Stimulated activated CD8-positive, alpha-beta memory T cell treated with anti-CD3 and anti-CD28 coated beads, Interleukin-12 subunit alpha, Interleukin-12 subunit beta, amount 100 ng/mL, for 4 hours (primary cell): ENCODE results near the gene CDH4.
"Not testable (repeated sequence)": the region's sequence is repeated elsewhere in the genome, so short reads cannot be mapped to it uniquely, and the experiment has no call there.

Experiments
- DNase-seq: peaks from one replicate; pipeline ENCODE4 v3.0.0-alpha.2; 2020; ENCODE audit warnings: low read depth

Gene CDH4

DNA sequence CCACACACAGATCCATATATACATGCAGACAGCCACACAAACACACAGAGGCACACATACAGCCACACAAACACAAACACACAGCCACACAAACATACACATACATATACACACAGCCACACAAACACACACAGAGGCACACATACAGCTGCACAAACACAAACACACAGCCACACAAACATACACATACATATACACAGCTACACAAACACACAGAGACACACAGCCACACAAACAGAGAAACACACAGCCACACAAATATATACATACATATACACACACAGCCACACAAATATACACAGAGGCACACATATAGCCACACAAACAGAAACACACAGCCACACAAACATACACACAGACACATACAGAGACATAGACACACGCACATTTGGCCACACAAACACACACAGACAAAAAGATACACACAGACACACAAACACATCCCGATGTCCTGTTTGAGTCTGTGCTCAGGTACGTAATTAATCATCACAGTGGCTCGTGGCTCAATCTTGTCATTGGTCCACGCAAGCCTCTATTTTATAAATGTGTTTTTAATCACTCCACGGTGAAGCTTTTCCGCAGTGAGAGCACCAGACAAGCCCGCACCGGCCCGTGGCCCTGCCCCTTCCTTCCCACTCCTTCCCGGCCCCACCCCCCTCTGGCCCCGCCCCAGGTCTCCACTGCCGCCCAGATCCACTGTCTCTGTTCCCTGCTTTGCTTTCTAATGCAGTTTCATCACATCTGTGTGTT lies 135.3 kb downstream of the CDH4 start:
- DNase-seq = no peak

DNA sequence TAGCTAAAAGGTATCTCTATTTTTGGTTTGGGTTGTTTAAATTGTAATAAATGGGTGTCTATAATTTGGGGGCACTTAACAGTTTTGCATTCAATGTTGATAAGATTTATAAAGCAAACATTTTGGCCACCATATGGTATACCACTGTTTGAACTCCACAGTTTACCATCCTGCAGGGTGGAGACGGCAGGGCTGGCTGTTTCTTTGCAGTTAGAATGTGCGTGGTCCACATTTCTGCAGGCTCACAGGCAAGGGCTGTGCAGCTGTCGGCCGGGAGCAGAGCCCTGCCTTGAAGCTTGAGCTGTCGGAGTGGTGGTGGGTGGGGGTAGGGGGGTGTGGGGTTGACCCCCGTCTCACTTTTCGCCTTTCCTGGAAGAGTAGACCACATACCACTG lies 135.9 kb downstream of the CDH4 start:
- DNase-seq = no peak

DNA sequence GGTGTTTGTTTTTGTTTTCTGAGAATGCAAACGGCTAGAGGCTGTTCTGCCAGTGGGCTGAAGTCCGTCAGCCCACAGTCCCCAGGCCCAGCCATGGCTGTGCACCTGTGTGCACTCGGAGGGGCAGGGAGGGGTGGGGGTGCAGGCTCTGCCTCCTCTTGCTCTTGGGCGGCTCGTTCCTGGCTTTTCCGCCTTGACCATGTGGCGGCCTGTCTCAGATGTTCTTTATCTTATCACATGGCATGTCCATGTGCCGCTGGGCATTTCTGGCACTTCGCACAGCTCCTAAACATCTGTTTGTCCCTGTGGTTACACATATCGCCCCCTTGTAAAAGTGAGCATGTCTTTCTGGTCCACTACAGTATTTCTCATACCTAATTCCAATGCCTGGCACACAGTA lies 137.0 kb downstream of the CDH4 start:
- no peak for DNase-seq

DNA sequence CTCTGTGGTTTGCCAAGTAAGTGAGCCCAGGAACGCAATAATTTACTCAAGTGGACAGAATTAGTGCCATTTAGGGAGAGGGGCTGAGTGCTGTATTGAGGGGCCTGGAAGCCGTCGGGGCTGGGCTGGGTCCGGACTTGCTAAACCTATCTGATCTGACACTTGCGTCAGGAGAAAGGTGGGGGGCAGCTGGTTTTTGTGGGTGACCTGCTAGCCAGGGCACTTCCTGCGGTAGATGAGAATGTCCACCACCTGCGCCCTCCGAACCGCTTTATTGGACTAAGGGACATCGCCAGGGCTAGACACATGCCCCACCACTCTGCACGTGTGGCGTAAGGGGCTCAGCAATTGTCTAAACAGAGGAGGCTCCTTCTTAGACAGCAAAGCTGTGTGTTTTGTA lies 139.1 kb downstream of the CDH4 start:
- DNase-seq = no peak

DNA sequence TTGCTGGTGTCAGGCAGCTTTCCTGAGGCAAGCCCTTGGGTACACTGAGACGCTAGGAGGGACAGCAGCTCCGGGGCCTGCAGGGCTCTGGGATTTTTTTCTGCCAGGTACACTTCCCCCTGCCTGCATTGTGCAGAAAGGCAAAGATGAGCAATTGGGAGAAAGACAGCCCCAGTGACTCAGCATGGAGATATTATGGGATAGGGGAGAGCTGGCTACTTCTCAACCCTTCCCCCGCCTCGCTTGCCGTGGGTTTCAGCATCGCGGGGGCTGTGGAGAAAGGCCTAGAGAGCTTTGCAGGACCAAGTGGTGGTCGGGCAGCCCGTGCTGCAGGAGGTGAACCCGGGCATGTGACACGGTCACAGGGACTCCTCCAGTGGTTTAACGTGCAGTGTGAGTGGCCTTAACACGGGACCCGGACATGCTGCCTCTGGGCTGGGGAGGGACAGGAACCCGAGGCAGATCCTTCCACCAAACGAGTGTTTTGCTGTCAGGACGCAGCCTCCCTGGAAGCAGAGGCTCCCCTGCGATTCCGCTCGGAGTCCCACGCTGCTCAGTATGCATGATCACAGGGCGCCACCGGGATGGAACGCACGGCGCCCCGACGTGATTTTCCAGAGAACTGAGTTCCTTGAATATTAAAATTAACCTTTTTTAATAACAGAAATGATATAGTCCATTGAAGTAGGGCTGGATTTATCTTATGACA lies 139.9 kb downstream of the CDH4 start:
- DNase-seq = no peak

DNA sequence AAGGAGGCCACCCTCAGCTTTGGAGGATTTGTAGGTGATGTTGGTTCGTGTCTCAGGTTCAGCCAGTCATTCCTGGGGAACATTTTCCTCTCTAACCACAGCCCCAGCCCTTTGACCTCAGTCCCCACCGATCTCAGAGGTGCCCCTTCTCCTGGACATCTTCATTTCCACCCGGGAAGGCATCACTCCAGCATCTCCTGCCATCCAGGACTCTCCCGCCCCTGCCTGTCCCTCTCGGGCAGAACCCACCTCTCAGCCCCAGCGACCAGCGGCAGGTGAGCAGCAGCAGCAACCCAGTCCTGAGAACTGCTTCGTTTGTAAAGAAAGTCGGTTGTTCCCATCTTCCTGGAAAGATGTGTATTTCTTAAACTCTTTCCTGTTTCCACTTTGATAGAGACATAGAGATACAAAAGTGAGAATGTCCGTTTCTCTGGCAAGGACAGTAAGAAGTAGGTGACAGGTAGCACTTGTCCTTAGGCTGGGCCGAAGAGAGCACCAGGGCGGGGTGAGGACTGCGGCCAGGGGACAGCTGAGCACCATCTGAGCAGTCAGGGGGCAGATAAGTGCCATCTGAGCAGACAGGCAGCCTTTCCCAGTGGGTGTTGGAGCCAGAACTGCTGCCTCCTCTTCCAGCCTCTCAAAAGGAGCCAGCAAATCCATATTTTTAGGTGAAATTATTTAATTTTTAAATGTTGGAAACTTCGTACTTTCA lies 142.2 kb downstream of the CDH4 start:
- DNase-seq = no peak

DNA sequence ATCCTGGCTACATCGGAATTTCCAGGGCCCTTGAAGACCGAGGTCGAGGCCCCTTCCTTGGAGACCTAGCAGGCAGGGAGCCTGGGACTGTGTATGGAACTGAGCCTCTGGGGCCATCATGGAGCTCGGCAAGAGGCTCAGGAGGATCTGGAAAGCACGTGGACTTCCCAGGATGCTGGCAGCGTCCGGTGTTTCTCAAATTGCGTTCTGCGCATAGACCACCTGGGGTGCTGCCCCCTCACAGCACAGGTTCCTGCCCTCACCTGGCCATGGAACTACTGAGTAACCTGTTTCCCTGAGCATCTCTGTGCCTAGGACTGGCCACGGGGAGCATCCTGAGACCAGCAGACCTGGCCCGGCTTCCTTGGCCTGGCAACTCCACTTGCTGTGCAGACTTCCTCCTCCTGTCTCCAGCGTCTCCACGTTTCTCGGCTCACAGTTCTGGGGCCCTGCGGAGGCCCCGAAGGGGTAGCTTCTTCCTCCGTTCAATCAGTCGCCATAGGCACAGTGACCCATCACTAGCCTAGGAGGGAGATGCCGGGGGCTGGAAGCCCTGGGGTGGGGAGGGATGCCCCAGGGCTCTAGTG lies 144.3 kb downstream of the CDH4 start:
- no peak for DNase-seq

DNA sequence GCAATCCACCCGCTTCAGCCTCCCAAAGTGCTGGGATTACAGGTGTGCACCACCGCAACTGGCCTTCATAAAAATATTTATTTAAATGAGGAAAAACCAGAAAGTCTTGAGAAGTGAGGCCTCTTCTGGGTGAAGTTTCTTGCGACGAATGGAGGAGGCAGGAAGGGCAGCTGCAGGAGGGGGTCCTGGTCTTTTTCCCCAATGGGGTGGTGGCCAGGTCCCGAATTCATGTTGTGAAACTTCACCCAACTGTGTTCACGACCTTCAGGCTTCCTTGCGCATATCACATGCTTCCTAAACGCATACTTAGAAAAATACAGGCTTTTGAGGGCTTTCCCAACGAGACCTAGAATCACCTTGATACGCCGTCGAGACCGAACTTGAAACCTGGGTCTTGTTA lies 145.1 kb downstream of the CDH4 start:
- DNase-seq = no peak

DNA sequence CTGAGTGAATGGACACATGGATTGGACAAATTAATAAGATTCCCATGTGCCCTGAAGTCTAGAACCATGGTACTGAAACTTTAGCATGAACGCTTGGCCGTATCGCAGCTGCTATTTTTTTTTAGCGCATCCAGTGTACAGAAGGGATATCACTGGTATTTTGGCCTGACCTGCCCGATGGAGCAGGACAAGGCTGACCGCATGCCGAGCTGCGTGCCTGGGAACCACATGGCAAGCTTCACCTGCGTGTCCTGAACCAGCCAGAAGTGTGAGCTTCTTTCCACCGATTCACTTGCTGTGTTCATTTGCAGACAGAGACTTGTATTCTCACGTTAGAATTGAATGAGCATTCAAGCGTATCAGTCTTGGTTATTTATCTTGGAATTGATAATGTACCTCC lies 145.7 kb downstream of the CDH4 start:
- no peak for DNase-seq

DNA sequence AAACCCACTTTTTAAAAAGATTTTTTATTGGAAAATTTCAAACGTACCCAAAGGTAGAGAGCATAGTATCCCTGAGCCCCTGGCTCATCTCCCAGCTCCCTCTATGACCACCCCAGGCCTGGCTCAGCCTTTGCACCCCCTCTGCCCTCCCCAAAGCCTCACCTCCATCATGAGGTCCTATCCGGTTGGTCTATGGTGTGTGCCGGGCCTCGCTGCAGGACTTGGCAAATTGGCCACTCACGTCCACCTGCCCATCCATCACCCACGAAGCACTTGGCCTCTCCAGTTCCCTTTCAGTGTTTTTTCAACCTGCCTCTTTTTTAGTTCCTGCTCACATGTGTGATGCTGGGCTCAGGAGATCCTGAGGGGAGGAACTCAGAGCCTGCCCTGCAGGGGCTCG lies 147.4 kb downstream of the CDH4 start:
- DNase-seq = no peak

DNA sequence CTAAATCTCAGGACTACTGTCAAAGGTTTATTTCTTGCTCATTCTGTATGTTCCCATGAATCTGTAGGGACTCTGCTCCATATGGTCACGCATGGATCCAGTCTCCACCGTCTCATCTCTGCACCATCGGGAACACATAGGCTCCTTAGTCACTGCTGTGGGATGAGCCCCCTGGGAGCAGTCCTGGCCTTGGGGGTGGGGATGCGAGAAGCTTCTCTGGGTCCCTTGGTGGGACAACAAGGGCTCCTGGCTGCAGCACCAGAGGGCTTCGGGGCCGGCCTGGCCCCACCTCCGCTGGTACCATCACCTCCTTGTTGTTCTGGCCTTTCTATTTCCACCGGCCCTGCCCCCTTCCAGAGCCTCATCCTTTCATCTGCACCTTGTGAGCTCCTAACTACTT lies 148.4 kb downstream of the CDH4 start:
- no peak for DNase-seq

DNA sequence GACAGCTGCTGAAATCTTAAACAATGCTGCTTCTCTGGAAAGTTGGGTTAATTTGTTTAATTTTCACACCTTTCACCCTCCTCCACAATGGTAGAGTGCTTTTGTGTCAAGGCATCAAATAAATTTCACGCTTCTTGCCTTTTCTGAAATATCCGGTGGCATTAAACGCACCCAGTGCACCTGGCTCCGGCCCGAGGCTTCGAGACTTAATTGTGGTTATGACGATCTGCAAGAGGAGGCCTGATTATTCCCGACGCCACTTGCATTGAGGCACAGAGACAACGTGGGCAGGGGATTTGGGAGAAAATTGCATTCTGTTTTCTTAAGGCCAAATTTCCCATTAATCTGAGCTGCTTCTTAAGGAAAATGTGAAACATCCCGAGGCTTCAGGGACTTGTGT lies 152.2 kb downstream of the CDH4 start:
- DNase-seq = no peak

DNA sequence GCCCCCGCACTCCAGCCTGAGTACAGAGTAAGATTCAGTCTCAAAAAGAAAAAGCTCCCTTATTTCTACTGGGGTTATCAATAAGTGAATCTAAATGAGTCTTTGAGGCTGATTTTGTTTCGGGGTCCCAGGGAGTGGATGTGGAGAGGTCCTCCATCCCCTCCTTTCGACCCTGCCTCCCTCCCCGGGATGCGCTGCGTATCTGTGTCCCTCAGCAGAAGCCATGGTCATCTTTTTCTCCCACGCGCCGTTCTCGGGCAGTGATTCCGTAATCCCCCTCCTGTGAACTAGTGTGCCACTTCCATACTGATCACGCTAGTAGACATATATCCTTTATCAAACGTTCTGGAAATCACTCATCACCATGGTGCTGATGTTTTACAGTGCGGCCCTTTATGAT lies 152.9 kb downstream of the CDH4 start:
- DNase-seq = no peak

DNA sequence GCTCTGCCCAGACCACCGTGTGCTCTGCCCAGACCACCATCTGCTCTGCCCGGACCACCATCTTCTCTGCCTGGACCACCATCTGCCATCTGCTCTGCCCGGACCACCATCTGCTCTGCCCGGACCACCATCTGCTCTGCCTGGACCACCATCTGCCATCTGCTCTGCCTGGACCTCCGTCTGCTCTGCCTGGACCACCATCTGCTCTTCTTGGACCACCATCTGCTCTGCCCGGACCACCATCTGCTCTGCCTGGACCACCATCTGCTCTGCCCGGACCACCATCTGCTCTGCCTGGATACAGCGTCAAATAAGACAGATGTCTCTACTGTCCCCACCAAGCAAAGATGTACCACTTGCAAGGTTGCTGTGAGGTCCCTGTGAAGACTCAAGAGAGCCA lies 154.7 kb downstream of the CDH4 start:
- not testable (repeated sequence) for DNase-seq

DNA sequence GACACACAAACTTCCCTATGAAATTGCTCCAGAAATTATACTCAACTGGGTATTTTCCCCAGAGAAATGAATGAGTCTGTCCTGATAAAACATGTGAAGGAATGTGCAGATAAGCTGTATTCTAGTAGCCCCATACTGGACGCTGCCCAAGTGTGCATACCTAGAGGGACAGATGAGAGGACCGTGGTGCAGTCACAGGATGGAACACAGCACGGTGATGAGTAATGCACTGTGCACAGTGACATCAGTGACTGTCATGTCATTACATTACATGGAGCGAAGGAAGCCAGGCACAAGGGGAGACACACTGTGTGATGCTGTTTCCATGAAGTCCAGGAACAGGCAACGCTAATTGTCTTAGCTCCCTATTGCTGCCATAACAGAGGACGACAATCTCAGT lies 155.5 kb downstream of the CDH4 start:
- DNase-seq = no peak

DNA sequence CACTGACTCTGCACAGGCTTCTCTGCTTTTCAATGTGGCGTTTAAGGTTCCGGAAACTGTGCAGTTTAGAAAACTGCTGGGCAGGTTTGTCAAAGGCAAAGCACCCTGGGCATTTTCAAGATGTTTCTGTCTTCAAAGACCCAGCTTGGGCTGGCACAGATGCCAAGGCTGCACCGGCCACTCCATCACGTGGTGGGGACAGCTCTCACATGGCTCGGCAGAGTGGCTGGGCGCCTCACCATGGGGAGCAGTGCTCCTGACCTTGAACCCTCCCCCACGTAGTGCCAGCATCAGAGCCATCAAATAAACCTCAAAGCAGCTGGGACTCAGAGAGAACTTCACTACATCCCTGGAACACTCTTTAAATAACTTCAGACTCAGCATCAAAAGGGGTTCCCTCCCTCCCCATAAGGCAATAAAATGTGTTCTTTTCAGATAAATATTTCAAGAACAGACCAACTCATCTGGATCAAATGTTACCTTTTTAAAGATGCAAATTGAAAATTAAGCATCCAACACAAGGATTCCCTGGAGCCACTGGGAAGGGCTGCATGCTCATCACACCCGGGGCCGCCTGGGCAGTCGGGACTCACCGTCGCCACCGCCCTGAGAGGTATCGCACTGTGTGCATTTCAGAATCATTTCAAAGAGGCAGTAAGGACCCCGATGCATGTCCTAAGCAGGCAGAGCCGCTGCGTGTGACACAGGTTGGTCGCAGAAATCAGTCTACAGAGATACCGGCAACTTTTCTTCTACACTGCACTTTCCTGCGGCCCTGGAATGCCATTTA lies 157.1 kb downstream of the CDH4 start:
- no peak for DNase-seq

DNA sequence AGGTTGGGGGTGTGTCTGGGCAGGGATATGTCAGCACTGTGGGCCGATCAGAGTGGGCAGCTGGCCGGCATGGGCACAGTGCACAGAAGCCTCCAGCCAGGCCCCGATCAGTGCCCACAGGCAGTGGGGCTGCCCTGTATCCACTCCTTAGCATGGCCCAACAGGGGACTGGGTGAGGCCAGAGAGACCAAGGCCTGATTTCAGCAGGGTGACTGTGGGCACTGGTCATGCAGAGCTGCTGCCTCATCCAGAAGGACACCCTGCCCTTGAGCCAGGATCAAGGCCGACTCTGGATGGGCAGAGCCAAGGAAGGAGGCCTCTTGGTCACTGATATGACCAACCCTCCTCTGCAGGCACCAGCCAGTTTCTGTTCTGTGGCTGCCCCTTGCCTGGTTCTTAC lies 159.7 kb downstream of the CDH4 start:
- no peak for DNase-seq

DNA sequence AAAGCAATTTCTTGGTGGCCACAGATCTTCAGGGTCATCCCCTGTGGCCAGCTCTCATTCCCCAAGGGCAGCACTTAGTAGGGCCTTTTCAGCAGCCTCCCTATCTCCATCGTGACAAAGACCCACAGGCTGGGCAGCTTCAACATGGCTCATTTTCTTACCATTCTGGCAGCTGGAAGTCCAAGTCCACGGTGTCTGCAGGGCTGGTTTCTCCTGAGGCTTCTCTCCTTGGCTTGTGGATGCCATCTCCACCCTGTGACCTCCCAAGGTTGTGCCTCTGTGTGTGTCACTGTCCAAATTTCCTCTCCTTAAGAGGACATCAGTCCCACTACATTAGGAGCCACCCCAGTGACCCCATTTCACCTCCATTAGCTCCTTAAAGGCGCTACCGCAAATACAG lies 161.7 kb downstream of the CDH4 start:
- no peak for DNase-seq

DNA sequence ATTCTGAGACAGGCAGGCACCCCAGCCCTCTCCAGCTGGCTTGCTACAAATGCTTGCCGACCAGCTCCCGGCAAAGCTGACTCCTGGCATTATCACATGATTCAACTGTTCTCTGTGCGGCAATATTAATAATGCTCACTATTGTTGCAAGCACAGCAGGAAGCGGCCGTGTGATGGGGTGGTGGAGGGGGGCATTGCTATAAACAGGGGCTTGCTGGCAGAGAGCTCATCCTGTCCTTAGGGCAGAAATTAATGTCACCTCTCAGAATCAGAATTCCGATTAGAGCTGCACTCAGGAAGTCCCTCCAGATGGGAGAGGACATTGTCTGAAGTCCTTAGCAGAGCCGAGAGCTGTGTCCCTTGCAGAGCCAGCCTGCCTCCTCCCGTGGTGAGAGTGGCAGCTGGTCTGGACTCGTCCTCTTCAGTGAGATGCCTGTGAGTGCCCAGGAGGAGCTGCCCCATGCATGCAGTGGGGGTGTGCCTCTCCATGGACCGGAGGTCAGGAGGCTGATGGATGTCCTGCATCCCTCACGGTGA lies 162.5 kb downstream of the CDH4 start:
- DNase-seq = no peak

DNA sequence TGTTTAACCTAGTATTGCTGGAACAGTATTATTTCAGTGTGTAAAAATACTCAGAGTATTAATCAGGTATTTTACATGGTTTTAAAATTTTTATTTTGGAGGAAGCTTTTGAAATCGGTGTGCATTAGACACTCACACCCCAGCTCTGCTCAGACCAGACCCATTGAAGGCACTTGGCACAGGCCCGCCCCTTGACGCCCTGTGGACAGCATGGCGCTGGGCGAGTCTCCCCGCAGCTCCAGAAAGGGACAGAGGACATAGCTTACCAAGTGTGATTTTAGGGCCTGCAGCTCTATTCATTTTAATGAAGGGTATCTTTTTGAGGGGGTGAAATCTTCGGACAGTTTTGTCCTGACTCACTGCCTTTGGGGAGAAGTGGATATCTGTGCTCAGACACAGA lies 164.5 kb downstream of the CDH4 start:
- DNase-seq = no peak

DNA sequence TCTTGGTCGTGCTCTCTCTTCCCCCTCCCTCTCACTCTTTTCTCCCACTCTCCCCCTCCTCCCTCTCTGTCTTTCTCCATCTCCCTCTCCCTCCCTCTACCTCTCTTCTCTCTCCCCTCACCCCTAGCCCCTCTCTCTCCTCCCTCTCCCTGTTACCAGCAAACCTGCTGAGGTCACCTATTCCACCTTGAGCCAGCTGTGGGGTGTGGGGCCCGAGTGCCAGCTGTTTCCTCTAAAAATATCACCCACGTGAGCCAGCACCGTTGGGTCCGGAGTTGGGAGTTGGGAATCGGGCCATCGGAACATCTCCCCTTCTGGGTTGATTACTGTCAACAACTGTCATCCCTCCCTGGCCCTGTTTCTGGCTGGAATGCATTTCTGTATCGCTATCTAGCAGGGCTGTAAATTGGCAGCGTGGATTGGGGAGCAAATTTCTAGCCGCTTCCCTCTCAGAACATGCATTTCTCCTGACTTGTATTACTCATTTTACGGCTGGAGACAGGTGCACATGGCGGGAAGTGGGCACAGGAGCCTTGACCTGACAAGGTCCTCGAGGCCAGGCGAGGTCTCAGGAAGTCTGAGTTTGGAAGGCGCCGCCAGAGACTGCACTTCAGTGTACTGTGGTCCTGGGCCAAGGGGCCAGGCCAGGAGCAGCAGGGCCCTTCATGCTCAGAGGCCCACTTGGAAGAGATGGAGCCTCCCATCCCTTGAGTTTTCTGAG lies 165.3 kb downstream of the CDH4 start:
- no peak for DNase-seq
